Measurements from ENCODE around the gene HDAC4. TPM values are rescaled to one million over a fixed set of nuclear protein-coding genes. Genes with fewer than 3 reads are reported as not detected.

Gene HDAC4
- total and polyA plus RNA-seq, 9 of the 15 experiments (the other 6 are each of a cell fraction or from before 2014, with no cell fraction given), result 0.11 to 20.2 (median 4.0) TPM

GRCh38 chr2:239189711-239190131 is 211.1 kb downstream of the HDAC4 start:
- ATAC-seq (no peak), DNase-seq (ENCODE audit: extremely low read depth in 1 of 4, low spot score in 3 of 4) (no peak), FAIRE-seq (no peak)
- Histone ChIP-seq H3K9me3 (replicated peaks; ENCODE audit: control insufficient read depth, insufficient read depth, low read depth, low read length) (no peaks in the 10 kb centered on the region), H3K36me3 (ENCODE audit: control insufficient read depth, insufficient read depth, low read length) (peaks cover 9% of the 10 kb centered on the region; the same call in 1 of the 3 replicates), H3K27ac (ENCODE audit: extremely low read depth, low read depth, low read length) (no peak overlapping the region), H3K4me1 (replicated peaks in 1 of 2; ENCODE audit: control insufficient read depth in 2 of 2, insufficient read depth in 2 of 2, low read length in 2 of 2) (peaks cover 0 to 2% of the 10 kb centered on the region in 2 experiments; a peak in 1 of 5 replicates), H3K79me2 (ENCODE audit: control insufficient read depth, insufficient read depth, low read length) (no peaks in the 10 kb centered on the region), H3K9me1 (ENCODE audit: control insufficient read depth, insufficient read depth, low read length) (no peaks in the 10 kb centered on the region), H3K4me3 (no peak overlapping the region), H3K4me2 (ENCODE audit: insufficient read depth, low read length) (no peak overlapping the region), H4K20me1 (replicated peaks; ENCODE audit: control insufficient read depth, insufficient read depth, low read length) (no peaks in the 10 kb centered on the region), H3K27me3 (ENCODE audit: control insufficient read depth in 2 of 2, insufficient read depth in 2 of 2, low read length in 2 of 2) (no peaks in the 10 kb centered on the region), H3K9ac (ENCODE audit: insufficient read depth in 1 of 2, low read depth in 2 of 2, low read length in 2 of 2) (no peak overlapping the region), H2AFZ (ENCODE audit: low read depth, low read length) (no peak overlapping the region)
- in situ Hi-C loops (cut with MboI) (no loop called here), intact Hi-C loops (cut with micrococcal nuclease) (no loop called here)
- 95% methylated on average over 11 of the region's 23 CpGs for WGBS (ENCODE audit: insufficient coverage, low coverage, missing lambda C conversion rate)
- TF ChIP-seq ZNF316 (IDR thresholded peaks at IDR 0.05) (no peak), MCM7 (IDR thresholded peaks at IDR 0.05) (no peak), MBD2 (IDR thresholded peaks at IDR 0.05; ENCODE audit: borderline replicate concordance, low read depth) (no peak), RHOXF2B (CRISPR knock-in tag; conservative IDR thresholded peaks at IDR 0.05) (no peak), ZBTB49 (CRISPR knock-in tag; IDR thresholded peaks at IDR 0.05; ENCODE audit: borderline replicate concordance) (no peak), ZC3H4 (CRISPR knock-in tag; IDR thresholded peaks at IDR 0.05; ENCODE audit: borderline replicate concordance) (no peak), SMARCA4 (IDR thresholded peaks at IDR 0.05) (no peak), E4F1 (CRISPR knock-in tag; IDR thresholded peaks at IDR 0.05; ENCODE audit: borderline replicate concordance) (no peak)
- ChIA-PET CTCF (ENCODE audit: low intra/inter-chr PET ratio) (no interaction called here), POLR2A (no interaction called here)
- no TSS peak for BruUV-seq (replicated peaks)
